H9 (cell line): ENCODE data around the gene SUN1. TPM values are rescaled to one million over a fixed set of nuclear protein-coding genes. Genes with fewer than 3 reads are reported as not detected.
A peak's percentile ranks its signal among the peaks of the same experiment; 100 is the strongest.

Experiments used
- DNase-seq: peaks from one replicate; pipeline ENCODE4 v3.0.0-alpha.2; 2017
- H2AFZ ChIP-seq: one replicate; pipeline ENCODE4 v1.6.1; 2013; ENCODE audit warnings: mild to moderate bottlenecking, low read length, control low read depth, moderate library complexity
- H2AK5ac ChIP-seq: 2 replicates; pipeline ENCODE4 v1.6.1; 2013; ENCODE audit warnings: low read length, control low read depth, mixed read lengths; ENCODE audit not compliant: insufficient read length
- H2BK120ac ChIP-seq: one replicate; pipeline ENCODE4 v1.6.1; 2013; ENCODE audit warnings: low read depth, mild to moderate bottlenecking, low read length, control low read depth, inconsistent platforms; ENCODE audit not compliant: poor library complexity, severe bottlenecking
- H2BK12ac ChIP-seq: 2 replicates; pipeline ENCODE4 v1.6.1; 2013; ENCODE audit warnings: low read length, control low read depth, mixed read lengths, low read depth; ENCODE audit not compliant: insufficient read length
- H2BK15ac ChIP-seq: 2 replicates; pipeline ENCODE4 v1.6.1; 2013; ENCODE audit warnings: low read depth, low read length, control low read depth
- H2BK20ac ChIP-seq: one replicate; pipeline ENCODE4 v1.6.1; 2013; ENCODE audit warnings: low read depth, mild to moderate bottlenecking, low read length, control low read depth, inconsistent platforms; ENCODE audit not compliant: poor library complexity, severe bottlenecking
- H2BK5ac ChIP-seq: 2 replicates; pipeline ENCODE4 v1.6.1; 2013; ENCODE audit warnings: low read length, control low read depth, mixed read lengths; ENCODE audit not compliant: insufficient read length
- H3K14ac ChIP-seq: 2 replicates; pipeline ENCODE4 v1.6.1; 2013; ENCODE audit warnings: low read length, control low read depth; ENCODE audit not compliant: insufficient read depth
- H3K18ac ChIP-seq: 2 replicates; pipeline ENCODE4 v1.6.1; 2013; ENCODE audit warnings: low read depth, mild to moderate bottlenecking, mixed read lengths, low read length, control low read depth; ENCODE audit not compliant: insufficient read length
- H3K23ac ChIP-seq: 2 replicates; pipeline ENCODE4 v1.6.1; 2013; ENCODE audit warnings: low read length, control low read depth, mixed read lengths, low read depth; ENCODE audit not compliant: insufficient read length
- H3K23me2 ChIP-seq: 2 replicates; pipeline ENCODE4 v1.6.1; 2013; ENCODE audit warnings: low read depth, mild to moderate bottlenecking, mixed read lengths, low read length, control low read depth; ENCODE audit not compliant: insufficient read length, poor library complexity, severe bottlenecking
- H3K27ac ChIP-seq: 2 replicates; pipeline ENCODE4 v1.5.1; 2013; ENCODE audit warnings: low read length, control low read depth, mixed read lengths, low read depth; ENCODE audit not compliant: insufficient read length
- H3K27me3 ChIP-seq: 2 replicates; pipeline ENCODE4 v1.6.1; 2013; ENCODE audit warnings: low read length, control low read depth, inconsistent platforms; ENCODE audit not compliant: insufficient read depth
- H3K4ac ChIP-seq: 2 replicates; pipeline ENCODE4 v1.6.1; 2013; ENCODE audit warnings: low read depth, mild to moderate bottlenecking, control low read depth, inconsistent platforms, low read length, moderate library complexity
- H3K4me1 ChIP-seq: 2 replicates; pipeline ENCODE4 v1.6.1; 2013; ENCODE audit warnings: low read length, control low read depth, inconsistent platforms; ENCODE audit not compliant: insufficient read depth
- H3K4me2 ChIP-seq: 2 replicates; pipeline ENCODE4 v1.6.1; 2013; ENCODE audit warnings: low read length, control low read depth, mixed read lengths; ENCODE audit not compliant: insufficient read length, insufficient read depth
- H3K56ac ChIP-seq: 2 replicates; pipeline ENCODE4 v1.6.1; 2013; ENCODE audit warnings: low read depth, mild to moderate bottlenecking, mixed read lengths, low read length, control low read depth; ENCODE audit not compliant: insufficient read length
- H3K79me1 ChIP-seq: 2 replicates; pipeline ENCODE4 v1.6.1; 2013; ENCODE audit warnings: low read depth, mild to moderate bottlenecking, moderate library complexity, low read length, control low read depth, inconsistent platforms; ENCODE audit not compliant: insufficient read depth, poor library complexity, severe bottlenecking
- H3K79me2 ChIP-seq: 2 replicates; pipeline ENCODE4 v1.6.1; 2013; ENCODE audit warnings: low read length, control low read depth, inconsistent platforms; ENCODE audit not compliant: insufficient read depth
- H3K9ac ChIP-seq: 2 replicates; pipeline ENCODE4 v1.6.1; 2013; ENCODE audit warnings: low read length, control low read depth, mixed read lengths; ENCODE audit not compliant: insufficient read length; ENCODE audit errors: extremely low read depth
- H3K9me3 ChIP-seq: one replicate; pipeline ENCODE4 v1.6.1; 2013; ENCODE audit warnings: low read depth, low read length, inconsistent platforms; ENCODE audit not compliant: control insufficient read depth
- H3T11ph ChIP-seq: one replicate; pipeline ENCODE4 v1.6.1; 2013; ENCODE audit warnings: mild to moderate bottlenecking, low read length, control low read depth, inconsistent platforms
- H4K20me1 ChIP-seq: one replicate; pipeline ENCODE4 v1.6.1; 2013; ENCODE audit not compliant: control insufficient read depth, insufficient read length, insufficient read depth
- H4K5ac ChIP-seq: 2 replicates; pipeline ENCODE4 v1.6.1; 2013; ENCODE audit warnings: low read depth, mild to moderate bottlenecking, mixed read lengths, low read length, control low read depth; ENCODE audit not compliant: insufficient read length
- H4K8ac ChIP-seq: replicated peaks from 2 replicates; pipeline ENCODE4 v1.6.1; 2013; ENCODE audit warnings: low read length, control low read depth, mixed read lengths, low read depth; ENCODE audit not compliant: insufficient read length
- H4K91ac ChIP-seq: 2 replicates; pipeline ENCODE4 v1.6.1; 2013; ENCODE audit warnings: low read depth, mild to moderate bottlenecking, moderate library complexity, mixed read lengths, low read length, control low read depth; ENCODE audit not compliant: insufficient read length
- H3K27ac Mint-ChIP-seq, 3 experiments: 2 replicates in 2 of 3; 3 replicates in 1 of 3; pipeline ENCODE4 v1.8.0; 2020 to 2021; ENCODE audit warnings: mixed read lengths in 3 of 3, mild to moderate bottlenecking in 1 of 3, moderate library complexity in 1 of 3
- H3K27me3 Mint-ChIP-seq: 2 replicates; pipeline ENCODE4 v1.8.0; 2021; ENCODE audit warnings: low read depth, mild to moderate bottlenecking, moderate library complexity, mixed read lengths
- H3K36me3 Mint-ChIP-seq, 3 experiments: 2 replicates in 2 of 3; 3 replicates in 1 of 3; pipeline ENCODE4 v1.8.0; 2020 to 2021; ENCODE audit warnings: low read depth in 3 of 3, mixed read lengths in 3 of 3; ENCODE audit not compliant: insufficient read depth in 1 of 3
- H3K4me1 Mint-ChIP-seq, 2 experiments: 2 replicates each; pipeline ENCODE4 v1.8.0; 2020; ENCODE audit warnings: mixed read lengths in 2 of 2
- H3K4me3 Mint-ChIP-seq, 2 experiments: 2 replicates in 1 of 2; 3 replicates in 1 of 2; pipeline ENCODE4 v1.8.0; 2020 to 2021; ENCODE audit warnings: mild to moderate bottlenecking in 2 of 2, mixed read lengths in 2 of 2, moderate library complexity in 1 of 2
- H3K9me3 Mint-ChIP-seq, 2 experiments: 2 replicates in 1 of 2; 3 replicates in 1 of 2; pipeline ENCODE4 v1.8.0; 2020; ENCODE audit warnings: mild to moderate bottlenecking in 2 of 2, mixed read lengths in 2 of 2, moderate library complexity in 1 of 2
- WGBS: extraction: QIAGEN DNeasy Blood & Tissue Kit; methylation state at CpG from one replicate; pipeline ENCODE4 v1.1.7; 2013; ENCODE audit warnings: missing lambda C conversion rate, low lambda C conversion rate, mixed read lengths; ENCODE audit not compliant: insufficient read length; ENCODE audit errors: extremely low coverage; 5-methylcytosine and 5-hydroxymethylcytosine counted together
- total RNA-seq: library from RNA; stranded (reverse); gene quantifications from 2 replicates; pipeline ENCODE4 v1.2.1, GENCODE V29; 2021
- TF ChIP-seq, protein P1 (sequence below): fragments of 200-600 bp; sonication (generic); conservative IDR thresholded peaks from 3 replicates; pipeline ENCODE4 v1.8.0; 2021; ENCODE audit warnings: antibody characterized with exemption, mild to moderate bottlenecking

The SUN1 gene
- total RNA-seq, 1 experiment from 2014 or later = 118 TPM

DNA sequence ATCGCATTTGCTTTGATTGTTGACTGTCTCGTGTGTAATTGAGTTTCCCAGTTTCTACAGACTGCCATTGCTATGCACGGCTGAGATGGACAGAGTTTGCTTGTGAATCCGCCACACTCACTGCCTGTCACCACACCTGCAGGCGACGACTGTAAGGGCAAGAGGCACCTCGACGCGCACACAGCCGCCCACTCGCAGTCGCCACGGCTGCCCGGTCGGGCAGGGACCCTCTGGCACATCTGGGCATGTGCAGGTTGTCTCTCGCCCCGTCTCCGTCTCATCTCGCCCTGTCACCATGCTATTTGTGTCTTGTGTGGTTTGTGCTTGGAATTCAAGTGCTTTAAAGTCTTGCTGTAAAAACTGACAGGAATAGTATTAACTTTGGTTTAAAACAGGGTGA is 17.5 kb downstream of the SUN1 start:
- Histone ChIP-seq H3K56ac (no peak overlapping the region), H2BK12ac (no peak overlapping the region)

More for the DNA sequence above, 17.5 kb downstream of the SUN1 start:
- H2BK120ac ChIP-seq = no peak overlapping the region
- H3K27me3 ChIP-seq = no peaks in the 10 kb centered on the region
- no peaks in the 10 kb centered on the region for H3K79me2 ChIP-seq
- peaks cover 3% of the 10 kb centered on the region for H3K23me2 ChIP-seq
- H3K4me2 ChIP-seq = no peak overlapping the region
- H4K91ac ChIP-seq = no peak overlapping the region
- H4K5ac ChIP-seq = no peak overlapping the region
- Mint-ChIP-seq H3K36me3 (peaks cover 49 to 88% (median 76%) of the 10 kb centered on the region in 3 experiments), H3K27ac (0 out of 7 replicates have a peak overlapping the region, but pooled peaks of 1 of the 3 experiments have one; percentile 77), H3K4me1 (no peaks in the 10 kb centered on the region), H3K9me3 (peaks cover 3 to 7% of the 10 kb centered on the region in 2 experiments; a peak in 4 of 5 replicates), H3K27me3 (no peaks in the 10 kb centered on the region), H3K4me3 (no peak overlapping the region)
- DNase-seq = no peak
- H2BK20ac ChIP-seq = no peak overlapping the region
- H4K20me1 ChIP-seq = peaks cover 3% of the 10 kb centered on the region
- H3T11ph ChIP-seq = no peak overlapping the region
- H3K9me3 ChIP-seq = no peaks in the 10 kb centered on the region
- no peak overlapping the region for H2AK5ac ChIP-seq
- no peak overlapping the region for H3K18ac ChIP-seq
- H2BK15ac ChIP-seq = no peak overlapping the region
- no peak overlapping the region for H2AFZ ChIP-seq
- H3K4me1 ChIP-seq = no peaks in the 10 kb centered on the region
- TF ChIP-seq, protein P1, sequence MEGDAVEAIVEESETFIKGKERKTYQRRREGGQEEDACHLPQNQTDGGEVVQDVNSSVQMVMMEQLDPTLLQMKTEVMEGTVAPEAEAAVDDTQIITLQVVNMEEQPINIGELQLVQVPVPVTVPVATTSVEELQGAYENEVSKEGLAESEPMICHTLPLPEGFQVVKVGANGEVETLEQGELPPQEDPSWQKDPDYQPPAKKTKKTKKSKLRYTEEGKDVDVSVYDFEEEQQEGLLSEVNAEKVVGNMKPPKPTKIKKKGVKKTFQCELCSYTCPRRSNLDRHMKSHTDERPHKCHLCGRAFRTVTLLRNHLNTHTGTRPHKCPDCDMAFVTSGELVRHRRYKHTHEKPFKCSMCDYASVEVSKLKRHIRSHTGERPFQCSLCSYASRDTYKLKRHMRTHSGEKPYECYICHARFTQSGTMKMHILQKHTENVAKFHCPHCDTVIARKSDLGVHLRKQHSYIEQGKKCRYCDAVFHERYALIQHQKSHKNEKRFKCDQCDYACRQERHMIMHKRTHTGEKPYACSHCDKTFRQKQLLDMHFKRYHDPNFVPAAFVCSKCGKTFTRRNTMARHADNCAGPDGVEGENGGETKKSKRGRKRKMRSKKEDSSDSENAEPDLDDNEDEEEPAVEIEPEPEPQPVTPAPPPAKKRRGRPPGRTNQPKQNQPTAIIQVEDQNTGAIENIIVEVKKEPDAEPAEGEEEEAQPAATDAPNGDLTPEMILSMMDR = no peak
- no peak overlapping the region for H2BK5ac ChIP-seq
- H4K8ac ChIP-seq = no peak overlapping the region
- H3K14ac ChIP-seq = no peak overlapping the region
- H3K4ac ChIP-seq = no peak overlapping the region
- H3K79me1 ChIP-seq = no peaks in the 10 kb centered on the region
- no CpG with 5 or more reads among the region's 19 CpGs for WGBS
- no peak overlapping the region for H3K23ac ChIP-seq
- no peak overlapping the region for H3K27ac ChIP-seq
- H3K9ac ChIP-seq = no peak overlapping the region
